ENCODE data around the gene EGF. TPM values are rescaled to one million over a fixed set of nuclear protein-coding genes. Genes with fewer than 3 reads are reported as not detected.

Gene EGF
- total and polyA plus RNA-seq, 12 donors, result 0.07 to 1.6 (median 0.24) TPM; not detected in 4

DNA sequence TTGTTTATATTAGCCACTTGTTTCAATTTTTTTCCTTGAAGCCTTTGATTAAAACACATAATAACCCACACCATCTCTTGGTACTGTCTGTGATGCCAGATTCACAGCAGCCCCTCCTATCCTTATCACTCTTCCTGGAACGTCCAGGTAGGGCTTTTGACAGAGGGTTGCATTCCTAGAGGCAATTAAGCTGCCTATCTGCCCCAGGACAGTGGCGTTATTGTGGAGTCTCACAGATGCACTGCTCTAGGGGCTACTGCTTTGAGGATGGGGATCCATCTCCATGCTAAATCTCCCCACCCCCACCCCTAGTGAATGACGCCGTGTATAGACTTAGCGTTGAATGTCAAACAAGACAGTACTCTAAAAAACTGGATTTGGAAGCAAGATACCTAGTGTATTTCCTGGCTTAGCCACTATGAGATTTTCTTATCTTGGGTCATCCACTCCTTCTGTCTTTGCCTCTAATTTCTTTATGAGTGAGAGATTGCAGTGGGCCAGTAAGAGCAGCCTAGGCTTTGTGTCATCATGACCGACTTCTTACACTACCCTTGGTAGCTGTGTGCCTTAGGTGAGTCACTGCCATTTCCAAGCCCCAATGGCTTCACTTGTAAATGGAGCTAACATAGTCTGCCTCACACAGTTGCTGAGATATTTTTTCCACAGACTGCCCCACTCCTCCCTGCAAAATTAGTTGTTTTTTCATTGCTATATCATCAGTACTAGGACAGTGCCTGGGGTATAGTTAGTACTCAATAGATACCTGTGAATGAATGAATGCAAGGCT lies 90.9 kb downstream of the EGF start:
- WGBS, 4 donors, result 52 to 59% (median 54%) methylated on average over 6 of the region's 6 CpGs
- intact Hi-C loops (cut with DNase I), result loop anchor here (2.0 to 10.0 kb wide), 3 partner anchors 211 to 514 kb away; no protein-coding TSS in a partner anchor
- no peak for DNase-seq
- Histone ChIP-seq H3K27me3 (peaks cover 2% of the 10 kb centered on the region), H3K4me3 (no peak overlapping the region), H3K27ac (no peak overlapping the region), H3K9me3 (replicated peaks in 1 of 3) (no peaks in the 10 kb centered on the region), H3K4me1 (replicated peaks in 1 of 2) (no peaks in the 10 kb centered on the region), H3K36me3 (replicated peaks in 1 of 2) (no peaks in the 10 kb centered on the region)
- TF ChIP-seq POLR2A (IDR thresholded peaks at IDR 0.05), result no peak
- TF ChIP-seq, protein P1, sequence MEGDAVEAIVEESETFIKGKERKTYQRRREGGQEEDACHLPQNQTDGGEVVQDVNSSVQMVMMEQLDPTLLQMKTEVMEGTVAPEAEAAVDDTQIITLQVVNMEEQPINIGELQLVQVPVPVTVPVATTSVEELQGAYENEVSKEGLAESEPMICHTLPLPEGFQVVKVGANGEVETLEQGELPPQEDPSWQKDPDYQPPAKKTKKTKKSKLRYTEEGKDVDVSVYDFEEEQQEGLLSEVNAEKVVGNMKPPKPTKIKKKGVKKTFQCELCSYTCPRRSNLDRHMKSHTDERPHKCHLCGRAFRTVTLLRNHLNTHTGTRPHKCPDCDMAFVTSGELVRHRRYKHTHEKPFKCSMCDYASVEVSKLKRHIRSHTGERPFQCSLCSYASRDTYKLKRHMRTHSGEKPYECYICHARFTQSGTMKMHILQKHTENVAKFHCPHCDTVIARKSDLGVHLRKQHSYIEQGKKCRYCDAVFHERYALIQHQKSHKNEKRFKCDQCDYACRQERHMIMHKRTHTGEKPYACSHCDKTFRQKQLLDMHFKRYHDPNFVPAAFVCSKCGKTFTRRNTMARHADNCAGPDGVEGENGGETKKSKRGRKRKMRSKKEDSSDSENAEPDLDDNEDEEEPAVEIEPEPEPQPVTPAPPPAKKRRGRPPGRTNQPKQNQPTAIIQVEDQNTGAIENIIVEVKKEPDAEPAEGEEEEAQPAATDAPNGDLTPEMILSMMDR (IDR thresholded peaks at IDR 0.05), result no peak

- Histone ChIP-seq H3K27me3 (peaks cover 2% of the 10 kb centered on the region), H3K27ac (no peak overlapping the region), H3K36me3 (replicated peaks in 1 of 2) (no peaks in the 10 kb centered on the region), H3K4me1 (replicated peaks in 1 of 2) (no peaks in the 10 kb centered on the region), H3K4me3 (no peak overlapping the region), H3K9me3 (replicated peaks in 1 of 3) (no peaks in the 10 kb centered on the region)
- 72 to 96% (median 84%) methylated on average over 1 of the region's 1 CpG for WGBS, 4 donors
- intact Hi-C loops (cut with DNase I), result loop anchor here (2.0 to 10.0 kb wide), 3 partner anchors 210 to 513 kb away; no protein-coding TSS in a partner anchor
- DNase-seq, result no peak
- TF ChIP-seq, protein P1 (IDR thresholded peaks at IDR 0.05), result no peak
- TF ChIP-seq POLR2A (IDR thresholded peaks at IDR 0.05), result no peak
Measured at GRCh38 chr4:110004556-110004955, 91.9 kb downstream of the EGF start.

- WGBS, 4 donors, result 0 to 8% (median 4%) methylated on average over 1 of the region's 1 CpG
- no peak overlapping the region for H3K4me3 ChIP-seq
- no peaks in the 10 kb centered on the region for H3K4me1 ChIP-seq (replicated peaks in 1 of 2)
- no peak overlapping the region for H3K27ac ChIP-seq
- intact Hi-C loops (cut with DNase I), result loop anchor here in 1 of 2 donors (2.0 to 10.0 kb wide), 2 partner anchors 209 to 509 kb away; no protein-coding TSS in a partner anchor
- peaks cover 3% of the 10 kb centered on the region for H3K27me3 ChIP-seq
- H3K36me3 ChIP-seq (replicated peaks in 1 of 2), result no peaks in the 10 kb centered on the region
- no peaks in the 10 kb centered on the region for H3K9me3 ChIP-seq (replicated peaks in 1 of 3)
- no peak for DNase-seq
- TF ChIP-seq, protein P1 (IDR thresholded peaks at IDR 0.05), result peak; percentile 63 to 87 (median 76)
- no peak for TF ChIP-seq POLR2A (IDR thresholded peaks at IDR 0.05)
Measured at GRCh38 chr4:110005461-110006056, 92.9 kb downstream of the EGF start.

DNA sequence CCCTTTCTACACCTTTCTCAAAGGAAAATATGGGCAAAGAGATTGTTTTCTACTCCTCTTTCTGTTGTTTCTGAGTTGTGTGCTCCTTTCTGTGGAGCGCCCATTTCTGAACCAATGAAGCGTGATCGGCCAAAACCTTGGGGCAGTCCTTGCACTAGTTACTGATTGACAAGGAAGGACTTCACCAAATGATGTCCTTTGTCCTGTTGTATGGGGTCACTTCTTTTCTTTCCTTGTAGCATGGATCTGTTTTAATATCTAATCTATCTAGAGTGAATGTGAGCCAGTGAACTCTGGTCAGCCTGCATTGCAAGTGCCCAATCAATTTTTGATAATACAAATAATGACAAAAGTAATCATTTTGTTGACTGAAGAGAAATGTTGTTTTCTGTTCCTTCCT lies 94.5 kb downstream of the EGF start:
- Histone ChIP-seq H3K27me3 (peaks cover 12% of the 10 kb centered on the region), H3K4me3 (no peak overlapping the region), H3K9me3 (replicated peaks in 1 of 3) (no peaks in the 10 kb centered on the region), H3K4me1 (replicated peaks in 1 of 2) (no peaks in the 10 kb centered on the region), H3K36me3 (replicated peaks in 1 of 2) (no peaks in the 10 kb centered on the region), H3K27ac (no peak overlapping the region)
- intact Hi-C loops (cut with DNase I), result loop anchor here in 1 of 2 donors (10.0 kb wide), 1 partner anchor 208 kb away; no protein-coding TSS in a partner anchor
- TF ChIP-seq, protein P1 (IDR thresholded peaks at IDR 0.05), result no peak
- TF ChIP-seq POLR2A (IDR thresholded peaks at IDR 0.05), result no peak
- no peak for DNase-seq
- 92 to 96% (median 94%) methylated on average over 3 of the region's 3 CpGs for WGBS, 4 donors
